IMR-90 (cell line): Measurements from ENCODE around the gene SEMA4A.

Experiments used
- CEBPB ChIP-seq: IDR thresholded peaks from 2 replicates; pipeline ENCODE4 v1.6.1; 2012; ENCODE audit warnings: low read depth, low read length, improper control_type of control experiment
- CHD1 ChIP-seq: IDR thresholded peaks from 2 replicates; pipeline ENCODE4 v1.6.1; 2012; ENCODE audit warnings: low read depth, low read length, improper control_type of control experiment
- CTCF ChIP-seq: conservative IDR thresholded peaks from 2 replicates; pipeline ENCODE4 v1.5.1; 2012; ENCODE audit warnings: mild to moderate bottlenecking, low read depth, low read length, improper control_type of control experiment
- FOS ChIP-seq: fragments of 150-350 bp; IDR thresholded peaks from 2 replicates; pipeline ENCODE4 v1.6.1; 2016; ENCODE audit warnings: low read depth, low read length
- MAZ ChIP-seq: IDR thresholded peaks from 2 replicates; pipeline ENCODE4 v1.6.1; 2012; ENCODE audit warnings: low read depth, mild to moderate bottlenecking, low read length, improper control_type of control experiment, moderate library complexity, borderline replicate concordance
- MXI1 ChIP-seq: IDR thresholded peaks from 2 replicates; pipeline ENCODE4 v1.6.1; 2012; ENCODE audit warnings: low read depth, mild to moderate bottlenecking, low read length, moderate library complexity, borderline replicate concordance
- NFE2L2 ChIP-seq: fragments of 150-350 bp; IDR thresholded peaks from 2 replicates; pipeline ENCODE4 v1.6.1; 2016; ENCODE audit warnings: low read depth, mild to moderate bottlenecking, low read length
- POLR2A ChIP-seq: IDR thresholded peaks from 2 replicates; pipeline ENCODE4 v1.6.1; 2012; ENCODE audit warnings: mild to moderate bottlenecking, low read depth, low read length
- RFX5 ChIP-seq: IDR thresholded peaks from 2 replicates; pipeline ENCODE4 v1.8.0; 2012; ENCODE audit warnings: low read depth, mild to moderate bottlenecking, low read length, moderate library complexity
- USF2 ChIP-seq: fragments of 150-350 bp; IDR thresholded peaks from 2 replicates; pipeline ENCODE4 v1.6.1; 2017; ENCODE audit warnings: mild to moderate bottlenecking, antibody characterized with exemption, low read length, low read depth

- TF ChIP-seq USF2 (peak; percentile 38; the same call in 1 of the 2 replicates), CHD1 (no peak), RFX5 (no peak), CTCF (no peak), FOS (no peak), POLR2A (no peak), MAZ (no peak), MXI1 (no peak), CEBPB (no peak), NFE2L2 (no peak)
Observed at GRCh38 chr1:156124557-156125483, 28.6 kb upstream of the SEMA4A start.
